ENCODE results near the gene NEUROG2. TPM values are rescaled to one million over a fixed set of nuclear protein-coding genes. Genes with fewer than 3 reads are reported as not detected.

The NEUROG2 gene
- total and polyA plus RNA-seq, 2 of the 8 experiments (the other 6 are each of a cell fraction or from before 2014, with no cell fraction given): 0.03 TPM; not detected in 1

- Histone ChIP-seq H3K9ac (replicated peaks in 1 of 4; ENCODE audit: extremely low read depth in 1 of 4, low read depth in 3 of 4, low read length in 3 of 4) (no peak overlapping the region), H2BK5ac (ENCODE audit: low read depth, low read length) (no peak overlapping the region), H3K23ac (ENCODE audit: insufficient read length) (no peak overlapping the region), H3K27ac (ENCODE audit: low read depth, low read length) (no peak overlapping the region), H4K5ac (ENCODE audit: insufficient read length, low read depth, low read length) (no peak overlapping the region), H3K4ac (replicated peaks; ENCODE audit: insufficient read length, low read depth, low read length) (no peak overlapping the region), H4K20me1 (replicated peaks in 1 of 2; ENCODE audit: control insufficient read depth in 1 of 2, insufficient read depth in 2 of 2, low read length in 2 of 2) (no peaks in the 10 kb centered on the region), H3K14ac (ENCODE audit: insufficient read length) (no peak overlapping the region), H2BK12ac (ENCODE audit: low read depth, low read length) (no peak overlapping the region), H3K9me3 (ENCODE audit: insufficient read depth in 2 of 2, low read depth in 1 of 2, low read length in 1 of 2) (no peaks in the 10 kb centered on the region), H2BK120ac (replicated peaks; ENCODE audit: low read depth, low read length) (no peak overlapping the region), H4K8ac (ENCODE audit: extremely low read depth, insufficient read depth, low read length) (no peak overlapping the region), H3K27me3 (replicated peaks in 1 of 4; ENCODE audit: control insufficient read depth in 3 of 4, extremely low read depth in 1 of 4, insufficient read depth in 3 of 4, low read length in 3 of 4) (no peaks in the 10 kb centered on the region), H3K4me1 (replicated peaks in 1 of 4; ENCODE audit: control insufficient read depth in 3 of 4, insufficient read depth in 4 of 4, low read length in 3 of 4) (peaks cover 0 to 5% (median 0%) of the 10 kb centered on the region in 4 experiments; a peak in 1 of 7 replicates), H3K4me3 (ENCODE audit: extremely low read depth in 1 of 4, insufficient read depth in 2 of 4, low read depth in 3 of 4, low read length in 4 of 4) (no peak overlapping the region), H3K36me3 (ENCODE audit: control insufficient read depth in 2 of 4, insufficient read depth in 4 of 4, low read length in 3 of 4) (peaks cover 0 to 9% (median 0%) of the 10 kb centered on the region in 4 experiments; a peak in 2 of 8 replicates), H3K79me2 (ENCODE audit: control insufficient read depth in 1 of 2, insufficient read depth in 2 of 2, low read length in 2 of 2) (no peaks in the 10 kb centered on the region), H3K79me1 (ENCODE audit: low read depth, low read length) (no peaks in the 10 kb centered on the region), H2AFZ (ENCODE audit: low read length) (no peak overlapping the region), H3K23me2 (ENCODE audit: low read depth, low read length) (no peaks in the 10 kb centered on the region), H4K91ac (replicated peaks; ENCODE audit: insufficient read length, low read length) (no peak overlapping the region), H2BK15ac (ENCODE audit: low read length) (no peak overlapping the region), H2AK5ac (ENCODE audit: low read depth, low read length) (no peak overlapping the region), H3K56ac (replicated peaks; ENCODE audit: insufficient read length, low read depth, low read length) (no peak overlapping the region), H3K18ac (ENCODE audit: extremely low read depth, low read length) (no peak overlapping the region), H2BK20ac (ENCODE audit: low read length) (no peak overlapping the region), H3K4me2 (ENCODE audit: insufficient read depth in 1 of 2, low read depth in 2 of 2, low read length in 2 of 2) (no peak overlapping the region)
- 89% methylated on average over 2 of the region's 2 CpGs; no CpG with 5 or more reads in 1 of the 2 experiments for WGBS, 2 experiments (ENCODE audit: extremely low coverage in 1 of 2, insufficient coverage in 1 of 2, insufficient read length in 1 of 2, insufficient replicate concordance in 2 of 2, low coverage in 1 of 2, low lambda C conversion rate in 2 of 2, missing lambda C conversion rate in 1 of 2)
- TF ChIP-seq SIRT6 (IDR thresholded peaks at IDR 0.05; ENCODE audit: low read length) (no peak), YY1 (IDR thresholded peaks at IDR 0.05; ENCODE audit: low read depth, low read length) (no peak), BRCA1 (IDR thresholded peaks at IDR 0.05; ENCODE audit: low read depth, low read length) (no peak), GABPA (IDR thresholded peaks at IDR 0.05; ENCODE audit: borderline replicate concordance, insufficient read depth, low read length) (no peak), KDM1A (IDR thresholded peaks at IDR 0.05; ENCODE audit: borderline replicate concordance, low read length) (no peak)
- ChIA-PET POLR2A (ENCODE audit: partially characterized antibody) (no interaction called here), CTCF (ENCODE audit: partially characterized antibody) (interaction anchor here (1.1 to 1.3 kb wide), 2 partner anchors 9 to 158 kb away, joined by 3 to 5 read pairs; no protein-coding TSS in a partner anchor)
- DNase-seq (ENCODE audit: low read depth in 1 of 2, low spot score in 2 of 2): no peak
- FAIRE-seq: no peak
Measured at GRCh38 chr4:112562254-112562879, 46.4 kb upstream of the NEUROG2 start.

Measured in H1 (cell line).